Testis (tissue), 3 donors: Measurements from ENCODE around the gene TOE1. TPM values are rescaled to one million over a fixed set of nuclear protein-coding genes. Genes with fewer than 3 reads are reported as not detected.
A peak's percentile ranks its signal among the peaks of the same experiment; 100 is the strongest.

Experiments used
- DNase-seq: peaks from one replicate; pipeline ENCODE4 v3.0.0-alpha.2; 2019
- H3K27ac ChIP-seq, 2 donors: fragments of 200-600 bp; sonication (generic); one replicate each; pipeline ENCODE4 v1.5.1; 2019
- H3K27me3 ChIP-seq: fragments of 200-600 bp; sonication (generic); one replicate; pipeline ENCODE4 v1.5.1; 2019
- H3K36me3 ChIP-seq: fragments of 200-600 bp; sonication (generic); one replicate; pipeline ENCODE4 v1.5.1; 2017; ENCODE audit warnings: low read depth; ENCODE audit errors: missing control alignments
- H3K4me1 ChIP-seq: fragments of 200-600 bp; sonication (generic); one replicate; pipeline ENCODE4 v1.5.1; 2019
- H3K4me3 ChIP-seq, 2 donors: fragments of 200-600 bp; sonication (generic); one replicate each; pipeline ENCODE4 v1.5.1; 2017 to 2019
- H3K9me3 ChIP-seq: fragments of 200-600 bp; sonication (generic); one replicate; pipeline ENCODE4 v1.5.1; 2017
- POLR2A ChIP-seq: fragments of 450-650 bp; IDR thresholded peaks from one replicate; pipeline ENCODE4 v1.6.1; 2017; ENCODE audit warnings: antibody characterized with exemption, mild to moderate bottlenecking, moderate library complexity
- WGBS, 2 donors: methylation state at CpG; one replicate each; pipeline ENCODE4 v1.1.5; 2018; 5-methylcytosine and 5-hydroxymethylcytosine counted together
- intact Hi-C: fragments of 100-400 bp; cut with DNase I; formaldehyde crosslinking; loops from one replicate; pipeline ENCODE4 v1.15.1; 2023; ENCODE audit warnings: low total_unique reads
- polyA plus RNA-seq: library from polyadenylated mRNA; stranded (reverse); fragments of 350-450 nt; fragmentation: Illumina TruSeq; extraction: RNeasy Lipid Tissue Mini Kit (QIAGEN cat#74804); gene quantifications from one replicate; pipeline ENCODE4 v1.2.3, GENCODE V29; 2014; ENCODE audit warnings: low read depth, low replicate concordance; ENCODE audit not compliant: insufficient read depth
- total RNA-seq, 2 donors: library from RNA; depleted of rRNA; stranded (reverse); fragments of >200 nt; gene quantifications; one replicate each; pipeline ENCODE4 v1.2.3, GENCODE V29; 2016
- TF ChIP-seq, protein P1 (sequence below), 3 experiments: fragments of 450-650 bp in 2 of 3; fragments of 200-600 bp in 1 of 3; sonication (generic) in 1 of 3; IDR thresholded peaks; one replicate each; pipeline ENCODE4 v1.5.1; 2016 to 2019; ENCODE audit warnings: antibody characterized with exemption in 3 of 3, mild to moderate bottlenecking in 2 of 3, moderate library complexity in 1 of 3

TOE1 gene
- total and polyA plus RNA-seq, 3 donors from 2014 or later, result 16.3 to 48.3 (median 25.1) TPM

DNA sequence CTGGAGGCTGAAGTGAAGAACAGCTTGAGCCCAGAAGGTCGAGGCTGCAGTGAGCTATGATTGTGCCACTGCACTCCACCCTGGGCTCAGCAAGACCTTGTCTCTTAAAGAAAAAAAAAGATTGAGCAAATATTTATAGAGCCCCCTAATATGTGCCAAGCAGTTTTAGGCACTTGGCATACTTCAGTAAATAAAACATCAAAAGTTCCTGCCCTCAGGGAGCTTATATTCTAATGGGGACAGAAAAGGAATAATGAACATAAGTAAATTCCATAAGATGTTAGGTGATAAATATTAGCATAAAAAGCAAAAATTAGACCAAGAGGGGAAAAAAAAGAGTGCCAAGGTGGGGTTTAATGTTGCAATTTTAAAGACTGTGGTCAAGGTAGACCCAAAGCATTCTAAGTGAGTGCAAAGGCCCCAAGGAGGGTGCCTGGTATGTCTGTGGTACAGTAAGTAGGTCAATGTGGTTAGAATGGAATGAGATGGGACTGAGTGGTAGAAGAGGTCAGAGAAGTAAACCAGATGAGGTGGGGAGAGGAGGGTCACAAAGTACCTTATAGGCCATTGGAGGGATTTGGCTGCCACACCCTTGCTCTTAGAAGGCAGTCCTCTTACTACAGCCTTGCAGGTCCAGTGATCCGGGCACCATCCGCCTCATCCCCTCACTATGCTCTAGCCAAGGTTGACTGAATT is 2.2 kb upstream of the TOE1 start:
- no peak for DNase-seq
- intact Hi-C loops, result no loop called here
- Histone ChIP-seq H3K9me3 (no peaks in the 10 kb centered on the region), H3K4me1 (peaks cover 16% of the 10 kb centered on the region), H3K36me3 (no peaks in the 10 kb centered on the region), H3K27ac (no peak overlapping the region), H3K4me3 (no peak overlapping the region), H3K27me3 (no peaks in the 10 kb centered on the region)
- 92% methylated on average over 3 of the region's 3 CpGs for WGBS, 2 donors
- TF ChIP-seq, protein P1, sequence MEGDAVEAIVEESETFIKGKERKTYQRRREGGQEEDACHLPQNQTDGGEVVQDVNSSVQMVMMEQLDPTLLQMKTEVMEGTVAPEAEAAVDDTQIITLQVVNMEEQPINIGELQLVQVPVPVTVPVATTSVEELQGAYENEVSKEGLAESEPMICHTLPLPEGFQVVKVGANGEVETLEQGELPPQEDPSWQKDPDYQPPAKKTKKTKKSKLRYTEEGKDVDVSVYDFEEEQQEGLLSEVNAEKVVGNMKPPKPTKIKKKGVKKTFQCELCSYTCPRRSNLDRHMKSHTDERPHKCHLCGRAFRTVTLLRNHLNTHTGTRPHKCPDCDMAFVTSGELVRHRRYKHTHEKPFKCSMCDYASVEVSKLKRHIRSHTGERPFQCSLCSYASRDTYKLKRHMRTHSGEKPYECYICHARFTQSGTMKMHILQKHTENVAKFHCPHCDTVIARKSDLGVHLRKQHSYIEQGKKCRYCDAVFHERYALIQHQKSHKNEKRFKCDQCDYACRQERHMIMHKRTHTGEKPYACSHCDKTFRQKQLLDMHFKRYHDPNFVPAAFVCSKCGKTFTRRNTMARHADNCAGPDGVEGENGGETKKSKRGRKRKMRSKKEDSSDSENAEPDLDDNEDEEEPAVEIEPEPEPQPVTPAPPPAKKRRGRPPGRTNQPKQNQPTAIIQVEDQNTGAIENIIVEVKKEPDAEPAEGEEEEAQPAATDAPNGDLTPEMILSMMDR (IDR thresholded peaks at IDR 0.05), result no peak
- TF ChIP-seq POLR2A, result no peak

DNA sequence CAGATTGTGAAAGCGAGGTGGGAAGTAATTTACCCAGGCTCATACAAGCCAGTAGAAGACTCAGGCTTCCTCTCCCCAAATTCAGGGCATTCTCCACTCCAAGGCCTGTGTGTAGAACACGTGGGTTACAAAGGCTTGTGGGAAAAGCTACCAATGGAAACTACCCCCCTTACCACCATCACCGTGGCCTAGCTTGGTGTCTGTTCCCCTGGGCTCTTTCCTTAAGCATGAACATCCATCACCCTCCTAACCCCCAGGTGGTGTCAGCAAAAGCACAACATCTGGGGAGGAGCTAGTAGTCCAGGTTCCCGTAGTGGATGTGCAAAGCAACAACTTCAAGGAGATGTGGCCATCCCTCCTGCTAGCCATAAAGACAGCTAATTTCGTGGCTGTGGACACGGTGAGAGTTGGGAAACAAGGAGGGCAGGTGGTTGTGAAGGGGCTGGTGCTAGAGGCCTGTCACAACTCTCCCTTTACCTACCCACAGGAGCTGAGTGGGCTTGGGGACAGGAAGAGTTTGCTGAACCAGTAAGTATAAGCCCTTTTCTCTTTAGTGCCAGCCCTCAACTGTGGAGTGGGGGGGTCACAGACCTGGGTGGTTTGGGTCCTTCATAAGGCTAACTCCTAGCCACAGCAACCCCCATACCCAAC is 971 bp downstream of the TOE1 start:
- Histone ChIP-seq H3K4me3 (peak overlapping the region; percentile 71 to 82), H3K27me3 (no peaks in the 10 kb centered on the region), H3K36me3 (no peaks in the 10 kb centered on the region), H3K27ac (peak overlapping the region; percentile 90 to 91), H3K9me3 (no peaks in the 10 kb centered on the region), H3K4me1 (peaks cover 16% of the 10 kb centered on the region)
- WGBS, 2 donors, result 20 to 25% methylated on average over 6 of the region's 6 CpGs
- no peak for DNase-seq
- intact Hi-C loops, result no loop called here
- TF ChIP-seq, protein P1 (IDR thresholded peaks at IDR 0.05), result no peak
- TF ChIP-seq POLR2A, result no peak

DNA sequence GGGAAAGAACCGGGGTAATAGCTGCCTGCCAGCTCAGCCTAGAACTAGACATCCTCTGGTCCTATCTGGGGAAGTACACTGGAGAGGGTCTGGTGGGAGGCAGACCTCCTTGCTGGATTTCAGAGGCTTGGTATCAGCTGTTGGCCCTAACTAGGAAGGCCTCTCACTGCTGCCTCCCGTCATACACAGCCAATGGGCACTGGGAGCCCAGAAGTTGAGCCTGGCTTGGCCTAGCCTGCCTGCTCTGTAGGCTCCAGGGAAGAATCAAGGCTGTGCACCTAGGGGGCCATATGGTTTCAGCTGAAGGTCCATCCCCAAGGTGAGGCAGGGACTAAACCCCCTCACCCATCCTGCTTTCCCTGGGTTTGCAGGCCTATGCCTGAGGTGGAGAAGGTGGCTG is 4.5 kb downstream of the TOE1 start:
- Histone ChIP-seq H3K27me3 (no peaks in the 10 kb centered on the region), H3K4me1 (peaks cover 28% of the 10 kb centered on the region), H3K27ac (no peak overlapping the region), H3K4me3 (no peak overlapping the region), H3K9me3 (no peaks in the 10 kb centered on the region), H3K36me3 (no peaks in the 10 kb centered on the region)
- WGBS, 2 donors, result 100% methylated on average over 1 to 2 of the region's 2 CpGs
- no peak for DNase-seq
- intact Hi-C loops, result no loop called here
- TF ChIP-seq, protein P1 (IDR thresholded peaks at IDR 0.05), result no peak
- no peak for TF ChIP-seq POLR2A

DNA sequence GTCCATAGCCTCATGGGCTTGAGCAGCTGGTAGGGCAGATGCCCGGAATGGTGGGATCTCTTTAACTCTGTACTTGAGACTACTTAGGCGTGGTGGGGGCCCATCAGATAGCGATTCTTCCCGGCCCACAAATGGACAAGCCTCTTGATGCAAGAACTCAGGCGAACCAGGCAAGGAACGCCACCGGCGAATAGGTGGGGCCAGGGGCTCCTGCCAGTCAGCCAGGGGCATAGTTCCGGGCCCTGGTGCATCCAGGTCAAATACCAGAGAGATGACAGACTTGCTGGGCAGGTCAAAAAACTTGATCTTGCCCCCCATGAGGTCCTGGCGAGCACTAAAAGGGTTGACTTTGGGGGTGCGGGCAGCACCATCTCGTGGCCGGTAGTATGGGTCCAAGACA is 5.0 kb downstream of the TOE1 start:
- Histone ChIP-seq H3K9me3 (no peaks in the 10 kb centered on the region), H3K36me3 (no peaks in the 10 kb centered on the region), H3K27ac (no peak overlapping the region), H3K27me3 (no peaks in the 10 kb centered on the region), H3K4me1 (peaks cover 28% of the 10 kb centered on the region), H3K4me3 (no peak overlapping the region)
- 93 to 97% methylated on average over 11 to 13 of the region's 13 CpGs for WGBS, 2 donors
- intact Hi-C loops, result no loop called here
- TF ChIP-seq, protein P1 (IDR thresholded peaks at IDR 0.05), result no peak
- no peak for TF ChIP-seq POLR2A
- no peak for DNase-seq
